ENCODE results near the gene GABARAPL1.

Gene GABARAPL1

GRCh38 chr12:10234562-10234961, 21.9 kb downstream of the GABARAPL1 start:
- no peak for DNase-seq (ENCODE audit: low read depth in 2 of 2)

- DNase-seq (ENCODE audit: low read depth in 2 of 2), result no peak
Observed at GRCh38 chr12:10235761-10236631, 23.3 kb downstream of the GABARAPL1 start.

GRCh38 chr12:10236720-10237119, 24.0 kb downstream of the GABARAPL1 start:
- DNase-seq (ENCODE audit: low read depth in 2 of 2), result no peak

- no peak for DNase-seq (ENCODE audit: low read depth in 2 of 2)
Observed at GRCh38 chr12:10238526-10238925, 25.8 kb downstream of the GABARAPL1 start.

GRCh38 chr12:10241290-10241689, 28.6 kb downstream of the GABARAPL1 start:
- no peak for DNase-seq (ENCODE audit: low read depth in 2 of 2)

- DNase-seq (ENCODE audit: low read depth in 2 of 2), result no peak
Observed at GRCh38 chr12:10241727-10242126, 29.1 kb downstream of the GABARAPL1 start.

GRCh38 chr12:10242539-10242938, 29.9 kb downstream of the GABARAPL1 start:
- DNase-seq (ENCODE audit: low read depth in 2 of 2), result no peak

GRCh38 chr12:10243818-10244520, 31.3 kb downstream of the GABARAPL1 start:
- DNase-seq (ENCODE audit: low read depth in 2 of 2), result no peak

GRCh38 chr12:10247436-10248058, 34.9 kb downstream of the GABARAPL1 start:
- DNase-seq (ENCODE audit: low read depth in 2 of 2), result no peak

- DNase-seq (ENCODE audit: low read depth in 2 of 2), result no peak
Observed at GRCh38 chr12:10249690-10250455, 37.2 kb downstream of the GABARAPL1 start.

- no peak for DNase-seq (ENCODE audit: low read depth in 2 of 2)
Observed at GRCh38 chr12:10251669-10252068, 39.0 kb downstream of the GABARAPL1 start.

- DNase-seq (ENCODE audit: low read depth in 2 of 2), result no peak
Observed at GRCh38 chr12:10252201-10252600, 39.5 kb downstream of the GABARAPL1 start.

GRCh38 chr12:10256064-10256463, 43.4 kb downstream of the GABARAPL1 start:
- no peak for DNase-seq (ENCODE audit: low read depth in 2 of 2)

- no peak for DNase-seq (ENCODE audit: low read depth in 2 of 2)
Observed at GRCh38 chr12:10260927-10261326, 48.2 kb downstream of the GABARAPL1 start.

GRCh38 chr12:10268037-10268436, 55.4 kb downstream of the GABARAPL1 start:
- DNase-seq (ENCODE audit: low read depth in 2 of 2), result no peak

GRCh38 chr12:10272467-10272866, 59.8 kb downstream of the GABARAPL1 start:
- no peak for DNase-seq (ENCODE audit: low read depth in 2 of 2)

Measured in stimulated activated CD4-positive, alpha-beta T cell treated with anti-CD3 and anti-CD28 coated beads, Interleukin-15, amount 100 ng/mL, for 48 hours (primary cell).